Endothelial cell of umbilical vein (primary cell): ENCODE data around the gene TGFBR3. TPM values are rescaled to one million over a fixed set of nuclear protein-coding genes. Genes with fewer than 3 reads are reported as not detected.

ENCODE experiments used
- BruUV-seq: library from RNA; stranded (reverse); fragments of 400-500 nt; replicated peaks from 2 replicates; lab custom pipeline; 2021; lab: Mats Ljungman, UMichigan
- CTCF ChIA-PET: fragments of 300-600, 350-600 bp; sonication (Branson Sonifier 250); formaldehyde crosslinking; loops from one replicate; lab custom pipeline; 2021; ENCODE audit warnings: antibody characterized with exemption, inconsistent platforms; lab: Charles Lee
- POLR2A ChIA-PET: fragments of 300-600, 350-600 bp; sonication (Branson Sonifier 250); formaldehyde crosslinking; loops from one replicate; lab custom pipeline; 2021; ENCODE audit warnings: antibody characterized with exemption, inconsistent platforms; lab: Charles Lee
- DNase-seq: peaks from one replicate; pipeline ENCODE4 v3.0.0-alpha.2; 2011; ENCODE audit warnings: low read depth, low spot score
- FAIRE-seq: peaks from 2 replicates; lab custom pipeline; 2011; peaks lifted over from hg19 to GRCh38; lab: Jason Lieb, UNC
- H2AFZ ChIP-seq: 2 replicates; pipeline ENCODE4 v1.6.0; 2012; ENCODE audit warnings: low read depth, low read length, control low read depth, inconsistent platforms
- H3K27ac ChIP-seq: 2 replicates; pipeline ENCODE4 v1.5.1; 2011; ENCODE audit warnings: low read depth, mild to moderate bottlenecking, control low read depth, low read length, moderate library complexity; ENCODE audit not compliant: insufficient read depth
- H3K27me3 ChIP-seq, 2 experiments: 2 replicates each; pipeline versions ENCODE4 v1.6.0 to v1.6.1; 2011; ENCODE audit warnings: low read length in 2 of 2, mixed read lengths in 1 of 2; ENCODE audit not compliant: control insufficient read depth in 2 of 2, insufficient read depth in 2 of 2
- H3K36me3 ChIP-seq, 2 experiments: 2 replicates in 1 of 2; 3 replicates in 1 of 2; pipeline ENCODE4 v1.5.1; 2011; ENCODE audit warnings: low read length in 2 of 2, mild to moderate bottlenecking in 1 of 2, moderate library complexity in 1 of 2; ENCODE audit not compliant: control insufficient read depth in 2 of 2, insufficient read depth in 2 of 2; ENCODE audit errors: extremely low read depth in 1 of 2
- H3K4me1 ChIP-seq: 3 replicates; pipeline ENCODE4 v1.5.1; 2011; ENCODE audit warnings: mild to moderate bottlenecking, low read length; ENCODE audit not compliant: control insufficient read depth, insufficient read depth; ENCODE audit errors: extremely low read depth
- H3K4me2 ChIP-seq: 2 replicates; pipeline ENCODE4 v1.6.1; 2011; ENCODE audit warnings: low read length, control low read depth, mixed read lengths; ENCODE audit not compliant: insufficient read depth
- H3K4me3 ChIP-seq, 3 experiments: fragments of 200-600 bp in 1 of 3; sonication (generic), shearing (Covaris generic) in 1 of 3; replicated peaks in 1 of 3; 2 replicates each; pipeline ENCODE4 v1.5.1; 2011 to 2016; ENCODE audit warnings: control low read depth in 3 of 3, low read length in 3 of 3, mild to moderate bottlenecking in 2 of 3, inconsistent platforms in 1 of 3, low read depth in 1 of 3, moderate library complexity in 1 of 3; ENCODE audit not compliant: insufficient read depth in 1 of 3
- H3K79me2 ChIP-seq: 2 replicates; pipeline ENCODE4 v1.6.0; 2012; ENCODE audit warnings: low read length, inconsistent platforms; ENCODE audit not compliant: control insufficient read depth, insufficient read depth
- H3K9ac ChIP-seq: replicated peaks from 2 replicates; pipeline ENCODE3; 2011; ENCODE audit warnings: low read length, control low read depth; ENCODE audit not compliant: insufficient read depth; ENCODE audit errors: extremely low read depth
- H3K9me1 ChIP-seq: replicated peaks from 3 replicates; pipeline ENCODE4 v1.6.0; 2011; ENCODE audit warnings: mild to moderate bottlenecking, low read length; ENCODE audit not compliant: control insufficient read depth, insufficient read depth; ENCODE audit errors: extremely low read depth
- H3K9me3 ChIP-seq: replicated peaks from 2 replicates; pipeline ENCODE4 v1.5.1; 2012; ENCODE audit warnings: low read length, inconsistent platforms; ENCODE audit not compliant: control insufficient read depth, insufficient read depth
- H4K20me1 ChIP-seq: replicated peaks from 2 replicates; pipeline ENCODE3; 2011; ENCODE audit warnings: mild to moderate bottlenecking, low read length; ENCODE audit not compliant: control insufficient read depth, insufficient read depth; ENCODE audit errors: extremely low read depth
- CTCF ChIP-seq, 2 donors: IDR thresholded peaks; 1 replicate in 1 of 2; 2 replicates in 1 of 2; pipeline ENCODE4 v1.5.1; 2011; ENCODE audit warnings: low read length in 2 of 2, mild to moderate bottlenecking in 2 of 2, moderate library complexity in 2 of 2, control low read depth in 1 of 2, inconsistent platforms in 1 of 2, low read depth in 1 of 2; ENCODE audit not compliant: insufficient read depth in 1 of 2; ENCODE audit errors: extremely low read depth in 1 of 2
- EZH2 ChIP-seq: IDR thresholded peaks from 2 replicates; pipeline ENCODE4 v1.6.1; 2012; ENCODE audit warnings: borderline replicate concordance, low read depth, mild to moderate bottlenecking, moderate library complexity, low read length, inconsistent platforms; ENCODE audit not compliant: severe bottlenecking
- FOS ChIP-seq: IDR thresholded peaks from 2 replicates; pipeline ENCODE4 v1.6.1; 2011; ENCODE audit warnings: mild to moderate bottlenecking, low read length, moderate library complexity, borderline replicate concordance; ENCODE audit not compliant: insufficient read depth
- GATA2 ChIP-seq: IDR thresholded peaks from 2 replicates; pipeline ENCODE4 v1.7.0; 2011; ENCODE audit warnings: low read depth, mild to moderate bottlenecking, moderate library complexity, mixed read lengths, low read length; ENCODE audit not compliant: insufficient read length, insufficient read depth
- JUN ChIP-seq: IDR thresholded peaks from 2 replicates; pipeline ENCODE4 v1.6.1; 2011; ENCODE audit warnings: borderline replicate concordance, low read depth; ENCODE audit not compliant: insufficient read length, insufficient read depth
- MAX ChIP-seq: IDR thresholded peaks from 2 replicates; pipeline ENCODE4 v1.6.1; 2011; ENCODE audit not compliant: insufficient read depth, insufficient read length
- MYC ChIP-seq: IDR thresholded peaks from one replicate; pipeline ENCODE4 v1.6.1; 2011; ENCODE audit warnings: mild to moderate bottlenecking, low read depth, low read length
- POLR2A ChIP-seq: IDR thresholded peaks from 2 replicates; pipeline ENCODE4 v1.6.1; 2012; ENCODE audit warnings: low read depth, mild to moderate bottlenecking, control low read depth, low read length
- POLR2AphosphoS5 ChIP-seq: IDR thresholded peaks from 2 replicates; pipeline ENCODE4 v1.6.1; 2012; ENCODE audit warnings: low read depth, mild to moderate bottlenecking, control low read depth, low read length, moderate library complexity; ENCODE audit not compliant: insufficient read depth
- dilution Hi-C: fragments of 300-500 bp; cut with MboI; formaldehyde crosslinking; loops from one replicate; pipeline ENCODE4 v1.15.0; 2019; ENCODE audit warnings: low sequenced_read_pairs; ENCODE audit not compliant: extremely low pct_ligation_motif_present
- intact Hi-C: fragments of 100-400 bp; cut with micrococcal nuclease; formaldehyde crosslinking; loops from one replicate; pipeline ENCODE4 v1.10.0; 2022
- polyA plus RNA-seq, 4 experiments: library from polyadenylated mRNA; depleted of rRNA in 3 of 4; stranded (reverse) in 3 of 4; unstranded in 1 of 4; fragments of >200 nt; gene quantifications; 2 replicates each; pipeline versions ENCODE4 v1.2.1 to v1.2.3, GENCODE V29; 2011 to 2012; ENCODE audit warnings: missing spikeins in 1 of 4
- total RNA-seq: library from RNA; stranded (reverse); gene quantifications from 2 replicates; pipeline ENCODE4 v1.2.3, GENCODE V29; 2021

Gene TGFBR3
- total and polyA plus RNA-seq, 2 donors (not counting 3 experiments of a cell fraction or from before 2014, with no cell fraction given): 8.0 to 13.4 TPM

GRCh38 chr1:91763252-91763651, 122.7 kb downstream of the TGFBR3 start:
- DNase-seq: no peak
- TF ChIP-seq FOS: no peak
- TF ChIP-seq GATA2: no peak
- no peak for TF ChIP-seq POLR2AphosphoS5
- TF ChIP-seq MYC: no peak
- no peak for TF ChIP-seq CTCF (IDR thresholded peaks at IDR 0.05; ENCODE audit: extremely low read depth in 1 of 2, insufficient read depth in 1 of 2, low read depth in 1 of 2, low read length in 2 of 2)
- TF ChIP-seq MAX: no peak
- no peak for TF ChIP-seq JUN
- no peak for TF ChIP-seq EZH2
- no peak for TF ChIP-seq POLR2A
- intact Hi-C loops: no loop called here
- dilution Hi-C loops: no loop called here
- no peaks in the 10 kb centered on the region for H4K20me1 ChIP-seq
- H3K79me2 ChIP-seq: no peaks in the 10 kb centered on the region
- ChIA-PET CTCF (interaction anchor here (1.4 kb wide), 1 partner anchor 22 kb away, joined by 4 read pairs; no protein-coding TSS in a partner anchor), POLR2A (no interaction called here)
- H3K9me1 ChIP-seq: no peaks in the 10 kb centered on the region
- no peak overlapping the region for H3K4me3 ChIP-seq
- H3K9ac ChIP-seq: no peak overlapping the region
- BruUV-seq: no TSS peak
- no peaks in the 10 kb centered on the region for H3K4me1 ChIP-seq
- H2AFZ ChIP-seq: no peak overlapping the region
- no peaks in the 10 kb centered on the region for H3K27me3 ChIP-seq
- no peak overlapping the region for H3K4me2 ChIP-seq
- H3K9me3 ChIP-seq: no peaks in the 10 kb centered on the region
- no peak overlapping the region for H3K27ac ChIP-seq
- H3K36me3 ChIP-seq: no peaks in the 10 kb centered on the region
- FAIRE-seq: no peak
